Measurements from ENCODE around the gene ZNF525.

The ZNF525 gene

DNA sequence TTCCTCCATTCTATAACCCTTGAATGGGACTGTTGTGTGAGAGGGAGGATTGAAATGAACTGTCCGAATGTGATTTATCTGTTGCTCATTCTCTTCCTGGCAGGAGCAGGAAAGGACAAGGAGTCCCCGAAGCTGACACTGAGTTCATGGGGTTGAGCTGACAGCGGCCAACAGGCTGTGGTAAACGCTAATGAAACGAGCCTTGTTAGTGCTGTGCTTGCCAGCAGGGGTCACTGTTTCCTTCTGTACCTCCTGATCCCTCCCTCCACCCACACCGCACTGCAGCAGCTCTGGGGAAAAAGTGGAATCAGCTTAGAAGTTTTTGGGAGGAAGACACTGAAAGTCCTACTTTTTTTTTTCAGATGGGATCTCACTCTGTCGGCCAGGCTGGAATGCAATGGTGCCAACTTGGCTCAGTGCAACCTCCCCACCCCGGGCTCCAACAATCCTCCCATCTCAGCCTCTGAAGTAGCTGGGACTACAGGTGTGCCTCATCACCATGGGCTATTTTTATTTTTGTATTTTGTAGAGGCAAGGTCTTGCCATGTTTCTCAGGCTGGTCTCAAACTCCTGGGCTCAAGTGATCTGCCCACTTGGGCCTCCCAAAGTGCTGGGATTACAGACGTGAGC, 59.6 kb downstream of the ZNF525 start:
- in situ Hi-C loops (cut with HindIII; ENCODE audit: low sequenced_read_pairs) = no loop called here
- peak; percentile 72 for TF ChIP-seq CTCF (IDR thresholded peaks at IDR 0.05; ENCODE audit: low read depth, low read length)
- H3K4me3 ChIP-seq (ENCODE audit: low read depth, low read length) = no peak overlapping the region
- DNase-seq (ENCODE audit: low read depth, low spot score) = peak; percentile 50

DNA sequence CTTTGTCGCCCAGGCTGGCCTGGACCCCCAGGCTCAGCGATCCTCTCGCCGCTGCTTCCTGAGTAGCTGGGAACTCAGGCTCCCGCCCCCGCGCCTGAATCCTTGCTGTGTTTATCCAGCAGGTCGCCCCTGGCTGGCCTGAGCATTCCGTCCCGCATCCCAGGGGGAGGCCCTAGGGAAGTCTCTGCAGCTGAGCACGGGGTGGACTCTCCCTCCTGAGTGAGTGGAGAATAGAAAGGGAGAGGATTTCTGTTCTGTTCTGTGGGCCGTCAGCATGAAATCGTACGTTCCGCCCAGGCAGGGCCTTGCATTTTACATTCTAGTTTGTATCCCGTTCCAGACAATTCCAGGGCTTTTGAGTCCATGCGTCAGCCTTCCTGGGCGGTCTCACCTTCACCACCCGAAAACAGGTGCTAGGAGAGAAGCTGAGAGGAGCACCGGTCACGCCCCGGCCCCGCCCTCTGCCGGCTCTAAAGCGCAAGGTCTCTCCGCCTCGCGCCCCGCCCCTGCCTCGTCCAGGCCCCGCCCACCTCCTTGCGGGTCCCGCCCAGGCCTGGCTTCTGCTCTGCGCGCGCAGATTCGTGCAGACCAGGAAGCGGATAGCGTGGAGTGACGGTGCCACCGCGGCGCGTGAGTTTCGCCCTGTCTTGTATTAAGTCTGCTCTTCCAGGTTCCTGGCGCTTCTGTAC, 66.0 kb downstream of the ZNF525 start, which contains the start of gene ZNF761:
Gene ZNF761, plus strand, starts transcription at position 586 of the 689 bp plus-strand sequence. CDS start 15,285 bp downstream, outside the sequence.
- H3K4me3 ChIP-seq (ENCODE audit: low read depth, low read length) = peak within 1 kb of the TSS; percentile 64
- peak; percentile 43 for TF ChIP-seq CTCF (IDR thresholded peaks at IDR 0.05; ENCODE audit: low read depth, low read length)
- in situ Hi-C loops (cut with HindIII; ENCODE audit: low sequenced_read_pairs) = no loop called here
- DNase-seq (ENCODE audit: low read depth, low spot score) = peak; percentile 91

DNA sequence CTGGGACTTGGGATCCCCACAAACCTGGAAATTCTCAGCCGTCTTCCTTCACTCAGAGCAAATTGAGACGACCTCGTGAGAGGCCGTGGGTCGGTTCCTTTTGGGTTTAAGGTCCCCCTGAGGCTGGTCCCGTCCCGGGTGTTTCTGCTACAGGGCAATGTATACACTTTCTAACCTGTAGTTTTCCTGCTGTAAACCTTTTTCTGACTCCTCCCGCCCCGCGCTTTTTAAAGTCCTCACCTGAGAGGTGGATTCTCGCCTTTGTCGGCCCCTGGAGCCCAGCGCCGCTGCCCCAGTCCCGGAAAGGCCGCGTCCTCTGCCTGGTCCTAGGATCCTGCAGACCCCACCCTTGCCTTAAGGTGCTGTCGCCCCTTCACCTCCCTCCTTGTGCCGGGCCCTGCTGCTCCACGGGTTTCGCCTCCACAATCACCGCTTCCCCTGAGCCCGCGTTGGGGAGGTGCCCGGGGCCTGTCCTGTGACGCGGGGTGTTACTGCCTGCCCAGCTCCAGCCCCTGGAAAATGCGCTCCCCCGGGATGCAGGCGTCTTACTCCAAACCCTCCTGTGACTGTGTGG, 66.7 kb downstream of the ZNF525 start:
- TF ChIP-seq CTCF (IDR thresholded peaks at IDR 0.05; ENCODE audit: low read depth, low read length) = no peak
- no peak for DNase-seq (ENCODE audit: low read depth, low spot score)
- peak overlapping the region; percentile 64 for H3K4me3 ChIP-seq (ENCODE audit: low read depth, low read length)
- in situ Hi-C loops (cut with HindIII; ENCODE audit: low sequenced_read_pairs) = no loop called here

All from astrocyte of the spinal cord (primary cell).